Vagina (tissue), 2 donors: ENCODE data around the gene PADI1. TPM values are rescaled to one million over a fixed set of nuclear protein-coding genes. Genes with fewer than 3 reads are reported as not detected.

ENCODE experiments used
- DNase-seq, 2 donors: peaks; one replicate each; pipeline ENCODE4 v3.0.0-alpha.2; 2017; ENCODE audit errors: extremely low spot score in 2 of 2
- H3K27ac ChIP-seq: fragments of 200-600 bp; sonication (generic); one replicate; pipeline ENCODE4 v1.5.1; 2019
- H3K27me3 ChIP-seq: fragments of 200-600 bp; sonication (generic); one replicate; pipeline ENCODE4 v1.5.1; 2019
- H3K36me3 ChIP-seq, 2 donors: fragments of 200-600 bp; sonication (generic); one replicate each; pipeline ENCODE4 v1.5.1; 2017 to 2019
- H3K4me1 ChIP-seq: fragments of 200-600 bp; sonication (generic); one replicate; pipeline ENCODE4 v1.5.1; 2019
- H3K4me3 ChIP-seq, 2 donors: fragments of 200-600 bp; sonication (generic); 1 replicate in 1 of 2; 2 replicates in 1 of 2; pipeline ENCODE4 v1.5.1; 2016 to 2019
- H3K9me3 ChIP-seq: fragments of 200-600 bp; sonication (generic); one replicate; pipeline ENCODE4 v1.5.1; 2019
- CTCF ChIP-seq, 3 experiments: fragments of 450-650 bp in 2 of 3; fragments of 200-600 bp in 1 of 3; sonication (generic) in 1 of 3; IDR thresholded peaks; one replicate each; pipeline ENCODE4 v1.5.1; 2017 to 2019; ENCODE audit warnings: antibody characterized with exemption in 3 of 3, mild to moderate bottlenecking in 2 of 3, moderate library complexity in 2 of 3
- POLR2A ChIP-seq, 2 donors: fragments of 450-650 bp; IDR thresholded peaks; one replicate each; pipeline ENCODE4 v1.6.1; 2017; ENCODE audit warnings: antibody characterized with exemption in 2 of 2, mild to moderate bottlenecking in 2 of 2, moderate library complexity in 2 of 2
- POLR2AphosphoS5 ChIP-seq, 2 donors: sonication (generic); formaldehyde crosslinking; IDR thresholded peaks; one replicate each; pipeline ENCODE4 v1.9.0; 2017; ENCODE audit warnings: antibody characterized with exemption in 2 of 2, mild to moderate bottlenecking in 2 of 2, low read depth in 1 of 2; ENCODE audit not compliant: insufficient read depth in 1 of 2
- intact Hi-C: fragments of 100-400 bp; cut with DNase I; formaldehyde crosslinking; loops from one replicate; pipeline ENCODE4 v1.15.1; 2023
- total RNA-seq: library from RNA; depleted of rRNA; stranded (reverse); fragments of >200 nt; gene quantifications from one replicate; pipeline ENCODE4 v1.2.3, GENCODE V29; 2016

The PADI1 gene
- total RNA-seq, 1 donor from 2014 or later: 46.4 TPM

- DNase-seq: no peak
- no peak overlapping the region for H3K4me3 ChIP-seq
- no peaks in the 10 kb centered on the region for H3K9me3 ChIP-seq
- H3K4me1 ChIP-seq: peaks cover 14% of the 10 kb centered on the region
- H3K36me3 ChIP-seq: no peaks in the 10 kb centered on the region
- intact Hi-C loops: no loop called here
- TF ChIP-seq POLR2A (IDR thresholded peaks at IDR 0.05): no peak
- no peaks in the 10 kb centered on the region for H3K27me3 ChIP-seq
- no peak overlapping the region for H3K27ac ChIP-seq
Observed at GRCh38 chr1:17230106-17230505, 25.2 kb downstream of the PADI1 start.

- no peak for TF ChIP-seq CTCF (IDR thresholded peaks at IDR 0.05)
- TF ChIP-seq POLR2A (IDR thresholded peaks at IDR 0.05): no peak
- TF ChIP-seq POLR2AphosphoS5 (IDR thresholded peaks at IDR 0.05; ENCODE audit: insufficient read depth in 1 of 2, low read depth in 1 of 2): no peak
- Histone ChIP-seq H3K27ac (no peak overlapping the region), H3K4me3 (no peak overlapping the region), H3K9me3 (no peaks in the 10 kb centered on the region), H3K4me1 (peaks cover 14% of the 10 kb centered on the region), H3K36me3 (no peaks in the 10 kb centered on the region), H3K27me3 (no peaks in the 10 kb centered on the region)
- DNase-seq: no peak
- intact Hi-C loops: no loop called here
Observed at GRCh38 chr1:17230671-17231310, 25.9 kb downstream of the PADI1 start.

GRCh38 chr1:17232759-17233661 is 28.1 kb downstream of the PADI1 start:
- intact Hi-C loops: no loop called here
- no peak overlapping the region for H3K27ac ChIP-seq
- no peaks in the 10 kb centered on the region for H3K9me3 ChIP-seq
- no peaks in the 10 kb centered on the region for H3K36me3 ChIP-seq
- no peak overlapping the region for H3K4me3 ChIP-seq
- H3K27me3 ChIP-seq: no peaks in the 10 kb centered on the region
- peaks cover 14% of the 10 kb centered on the region for H3K4me1 ChIP-seq
- no peak for DNase-seq
- TF ChIP-seq POLR2A (IDR thresholded peaks at IDR 0.05) (no peak), CTCF (IDR thresholded peaks at IDR 0.05) (no peak), POLR2AphosphoS5 (IDR thresholded peaks at IDR 0.05; ENCODE audit: insufficient read depth in 1 of 2, low read depth in 1 of 2) (no peak)

GRCh38 chr1:17233675-17234320 is 28.9 kb downstream of the PADI1 start:
- intact Hi-C loops: no loop called here
- no peaks in the 10 kb centered on the region for H3K36me3 ChIP-seq
- no peak for DNase-seq
- H3K4me1 ChIP-seq: peaks cover 14% of the 10 kb centered on the region
- no peak overlapping the region for H3K4me3 ChIP-seq
- H3K9me3 ChIP-seq: no peaks in the 10 kb centered on the region
- H3K27ac ChIP-seq: no peak overlapping the region
- H3K27me3 ChIP-seq: no peaks in the 10 kb centered on the region
- TF ChIP-seq CTCF (IDR thresholded peaks at IDR 0.05) (no peak), POLR2AphosphoS5 (IDR thresholded peaks at IDR 0.05; ENCODE audit: insufficient read depth in 1 of 2, low read depth in 1 of 2) (no peak)

GRCh38 chr1:17234405-17234804 is 29.5 kb downstream of the PADI1 start:
- intact Hi-C loops: no loop called here
- DNase-seq: no peak
- no peaks in the 10 kb centered on the region for H3K9me3 ChIP-seq
- H3K36me3 ChIP-seq: no peaks in the 10 kb centered on the region
- H3K27ac ChIP-seq: no peak overlapping the region
- peaks cover 14% of the 10 kb centered on the region for H3K4me1 ChIP-seq
- no peak overlapping the region for H3K4me3 ChIP-seq
- TF ChIP-seq POLR2AphosphoS5 (IDR thresholded peaks at IDR 0.05; ENCODE audit: insufficient read depth in 1 of 2, low read depth in 1 of 2): no peak
- no peak for TF ChIP-seq POLR2A (IDR thresholded peaks at IDR 0.05)
- no peak for TF ChIP-seq CTCF (IDR thresholded peaks at IDR 0.05)
- no peaks in the 10 kb centered on the region for H3K27me3 ChIP-seq
